DMS79 (cell line): ENCODE measurements around the gene DNM2.
"Not testable (repeated sequence)": the region's sequence is repeated elsewhere in the genome, so short reads cannot be mapped to it uniquely, and the experiment has no call there.

Source experiments
- DNase-seq: peaks from one replicate; lab custom pipeline; 2025; lab: John Stamatoyannopoulos, UW

Gene DNM2

DNA sequence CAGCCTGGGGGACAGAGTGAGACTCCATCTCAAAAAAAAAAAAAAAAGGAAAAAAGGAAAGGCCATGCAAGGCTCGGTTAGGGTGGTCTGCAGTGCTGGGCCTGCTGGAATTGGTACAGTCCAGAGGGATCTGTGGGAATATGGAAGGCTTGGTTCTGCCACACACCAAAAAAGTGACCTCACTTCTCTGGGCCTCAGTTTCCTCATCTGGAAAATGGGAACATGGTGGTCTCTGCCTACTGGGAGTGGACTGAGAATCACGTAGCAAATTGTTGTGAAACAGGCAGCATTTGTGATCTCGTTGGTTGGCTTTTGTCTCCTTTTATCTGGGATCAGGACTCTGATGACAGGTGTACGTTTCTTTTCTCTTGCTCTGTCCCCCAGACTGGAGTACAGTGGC is 7.5 kb downstream of the DNM2 start:
- DNase-seq: no peak

DNA sequence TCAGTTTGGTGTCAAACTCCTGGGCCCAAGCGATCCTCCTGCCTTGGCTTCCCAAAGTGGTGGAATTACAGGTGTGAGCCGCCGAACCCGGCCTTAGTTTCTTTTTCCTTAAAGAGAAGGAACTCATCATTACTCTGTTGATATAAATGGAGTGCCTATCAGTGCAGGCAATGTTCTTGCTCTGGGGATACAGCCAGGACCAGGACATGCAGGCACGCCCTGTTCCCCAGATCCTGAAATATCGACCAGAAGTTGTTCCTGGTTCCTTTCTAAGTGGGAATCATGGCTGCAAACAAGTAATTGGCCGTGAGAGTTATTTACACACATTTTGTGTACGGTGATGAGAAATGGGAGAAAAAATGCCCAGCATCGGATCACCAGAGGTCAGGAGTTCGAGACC is 8.4 kb downstream of the DNM2 start:
- DNase-seq: no peak

DNA sequence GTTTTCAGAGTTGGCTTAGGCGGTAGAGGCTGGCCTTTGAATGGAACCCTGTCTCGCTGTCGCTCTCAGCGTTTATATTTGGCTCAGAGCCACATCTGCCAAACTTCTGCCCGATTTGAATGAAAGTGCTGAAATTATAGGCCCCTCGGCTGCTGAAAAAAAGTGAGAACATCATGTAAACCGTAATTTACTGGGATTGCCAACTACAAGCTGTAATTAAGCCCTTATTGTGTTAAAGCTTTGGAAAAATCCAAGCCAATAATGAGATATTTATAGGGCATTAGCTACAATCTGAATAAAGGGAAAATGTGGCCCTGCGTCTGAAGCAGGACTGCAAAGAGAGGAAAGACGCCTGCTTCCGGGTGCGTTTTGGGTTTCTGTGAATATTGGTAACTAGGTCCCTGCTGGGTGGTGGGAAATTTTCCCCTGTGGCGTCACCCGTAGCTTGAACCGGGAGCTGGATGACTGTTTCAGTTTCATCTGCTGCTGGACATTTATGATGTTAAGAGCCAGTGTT is 9.9 kb downstream of the DNM2 start:
- DNase-seq: no peak

DNA sequence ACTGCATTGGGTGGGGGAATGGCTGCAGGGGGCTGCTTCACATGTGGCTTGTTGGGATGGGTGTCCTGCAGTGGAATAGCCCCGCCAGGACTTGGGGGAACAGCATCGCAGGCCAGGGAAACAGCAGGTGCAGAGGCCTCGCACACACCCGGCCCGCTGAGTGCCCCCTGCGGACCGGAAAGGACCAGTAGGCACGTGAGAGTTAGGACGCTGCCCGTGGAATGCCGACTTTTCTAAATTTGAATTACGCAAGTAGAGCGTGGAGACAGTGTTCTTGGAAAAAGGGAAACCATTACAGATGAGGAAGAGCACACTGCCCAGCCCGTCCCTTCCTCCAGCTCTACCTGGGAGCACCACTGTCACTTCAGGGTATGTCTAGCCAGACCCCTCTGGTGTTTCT is 11.5 kb downstream of the DNM2 start:
- DNase-seq: no peak

DNA sequence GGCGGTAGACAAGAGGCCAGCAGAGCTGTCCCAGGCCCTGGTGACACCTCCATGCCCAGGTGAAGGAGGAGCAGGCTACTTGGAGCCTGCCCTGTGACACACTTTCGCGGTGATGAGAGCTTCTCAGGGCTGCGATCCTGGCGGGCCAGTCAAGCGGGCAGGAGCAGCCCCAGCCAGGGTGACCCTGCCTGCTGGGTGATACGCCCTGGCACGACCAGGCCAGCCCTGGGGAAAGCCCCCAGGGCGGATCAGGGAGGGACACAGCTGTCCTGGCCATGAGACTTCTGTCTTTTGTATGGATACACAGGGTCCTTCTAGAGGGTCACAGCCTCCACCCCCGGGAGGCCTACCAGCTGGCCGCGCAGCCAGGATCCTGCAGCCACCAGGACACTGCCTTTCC is 13.1 kb downstream of the DNM2 start:
- no peak for DNase-seq

DNA sequence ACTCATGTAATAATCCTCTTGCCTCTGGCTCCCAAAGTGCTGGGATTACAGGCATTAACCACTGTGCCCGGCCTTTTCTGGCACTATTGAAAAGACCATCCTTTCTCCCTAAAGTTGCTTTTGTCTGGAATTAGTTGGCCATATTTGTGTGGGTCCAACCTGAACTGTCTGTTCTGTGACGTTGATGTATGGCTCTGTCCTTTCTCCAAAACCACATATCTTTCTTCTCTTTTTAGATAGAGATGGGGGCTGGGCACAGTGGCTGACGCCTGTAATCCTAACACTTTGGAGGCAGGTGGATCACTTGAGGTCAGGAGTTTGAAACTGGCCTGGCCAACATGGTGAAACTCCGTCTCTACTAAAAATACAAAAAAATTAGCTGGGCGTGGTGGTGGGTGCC is 17.9 kb downstream of the DNM2 start:
- DNase-seq: no peak

DNA sequence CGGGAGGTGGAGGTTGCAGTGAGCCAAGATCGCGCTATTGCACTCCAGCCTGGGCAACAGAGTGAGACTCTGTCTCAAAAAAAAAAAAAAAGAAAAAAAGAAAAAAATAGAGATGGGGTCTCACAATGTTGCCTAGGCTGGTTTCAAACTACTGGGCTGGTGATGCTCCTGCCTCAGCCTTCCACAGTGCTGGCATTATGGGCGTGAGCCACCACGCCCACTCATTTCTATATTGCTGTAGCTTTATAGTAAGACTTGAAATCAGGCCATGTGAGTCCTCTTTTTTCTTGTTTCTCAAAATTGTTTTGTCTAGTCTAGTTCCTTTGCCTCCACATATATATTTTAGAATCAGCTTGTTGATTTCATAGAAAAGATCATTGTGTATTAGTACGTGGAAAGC is 18.3 kb downstream of the DNM2 start:
- no peak for DNase-seq

DNA sequence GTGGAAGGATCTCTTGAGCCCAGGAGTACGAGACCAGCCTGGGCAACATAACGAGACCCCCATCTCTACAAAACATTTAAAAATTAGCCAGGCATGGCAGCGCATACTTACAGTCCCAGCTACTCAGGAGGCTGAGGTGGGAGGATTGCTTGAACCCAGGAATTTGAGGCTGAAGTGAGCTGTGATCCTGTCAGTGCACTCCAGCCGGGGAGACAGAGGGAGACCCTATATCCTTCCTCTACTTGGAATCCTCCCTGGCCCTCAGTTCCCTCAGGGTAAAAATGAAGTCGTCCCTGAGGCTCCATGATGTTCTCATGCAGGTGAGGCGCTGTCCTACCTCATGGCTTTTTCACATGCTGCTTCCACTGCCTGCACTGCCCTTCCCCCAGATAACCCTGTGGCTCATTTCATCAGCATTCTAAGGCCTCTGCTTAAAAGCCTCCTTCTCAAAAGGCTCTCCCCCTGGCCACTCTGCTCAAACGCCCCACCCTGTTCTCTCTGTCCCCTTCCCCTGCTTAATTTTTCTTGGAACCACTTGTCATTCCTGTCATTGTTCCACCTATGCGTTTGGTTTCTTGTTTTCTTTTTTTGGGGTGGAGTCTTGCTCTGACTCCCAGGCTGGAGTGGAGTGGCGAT is 19.2 kb downstream of the DNM2 start:
- DNase-seq: no peak

DNA sequence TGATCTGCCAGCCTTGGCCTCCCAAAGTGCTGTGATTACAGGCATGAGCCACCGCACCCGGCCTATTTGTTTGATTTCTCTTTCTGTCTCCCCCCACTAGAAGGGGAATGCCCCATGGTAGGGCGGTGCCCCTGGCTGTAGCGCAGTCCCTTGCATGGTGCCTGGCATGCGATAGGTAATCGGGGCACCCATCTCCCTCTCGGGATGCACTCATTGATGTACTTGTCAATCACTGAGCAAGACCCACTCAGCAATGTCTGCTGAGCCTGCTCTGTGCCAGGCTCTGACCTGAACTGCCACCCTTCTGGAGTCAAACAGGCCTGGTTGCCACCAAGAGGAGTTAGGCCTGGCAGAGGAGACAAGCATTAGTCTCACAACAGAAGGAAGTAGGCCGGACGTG is 19.8 kb downstream of the DNM2 start:
- DNase-seq: no peak

DNA sequence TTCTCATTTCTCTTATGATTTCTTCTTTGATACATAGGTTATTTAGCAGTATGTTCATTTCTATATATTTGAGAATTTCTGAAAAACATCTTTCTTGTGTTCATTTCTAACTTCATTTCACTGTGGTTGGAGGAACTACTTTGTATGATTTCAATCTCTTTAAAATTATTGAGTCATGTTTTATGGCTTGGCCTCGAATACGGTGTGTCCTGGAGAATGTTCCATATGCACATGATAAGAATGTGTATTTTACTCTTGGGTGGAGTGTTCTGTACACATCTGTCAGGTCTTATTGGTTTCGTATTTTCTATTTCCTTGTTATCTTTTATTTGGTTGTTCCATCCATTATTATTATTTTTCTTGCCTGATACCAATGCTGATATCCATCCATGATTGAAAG is 22.9 kb downstream of the DNM2 start:
- DNase-seq: no peak

DNA sequence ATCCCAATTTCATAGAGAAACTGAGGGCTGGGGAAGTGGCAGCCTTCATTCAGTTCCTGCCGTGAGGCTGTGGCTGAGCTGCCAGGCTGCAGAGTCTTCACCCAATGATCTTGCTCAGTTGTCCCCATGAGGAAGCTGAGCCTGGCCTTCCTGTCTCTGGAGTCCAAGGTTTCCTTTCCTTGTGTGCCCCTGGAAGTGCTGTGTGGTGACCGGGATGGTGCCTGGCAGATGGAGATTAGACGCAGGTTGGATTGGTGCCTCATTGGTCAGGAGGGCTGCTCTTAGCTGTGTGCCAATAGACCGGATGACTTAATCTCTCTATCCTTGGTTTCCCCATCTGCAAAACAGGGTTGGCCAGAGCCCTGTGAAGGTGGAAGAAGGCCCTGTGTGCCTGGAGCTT is 24.6 kb downstream of the DNM2 start:
- no peak for DNase-seq

DNA sequence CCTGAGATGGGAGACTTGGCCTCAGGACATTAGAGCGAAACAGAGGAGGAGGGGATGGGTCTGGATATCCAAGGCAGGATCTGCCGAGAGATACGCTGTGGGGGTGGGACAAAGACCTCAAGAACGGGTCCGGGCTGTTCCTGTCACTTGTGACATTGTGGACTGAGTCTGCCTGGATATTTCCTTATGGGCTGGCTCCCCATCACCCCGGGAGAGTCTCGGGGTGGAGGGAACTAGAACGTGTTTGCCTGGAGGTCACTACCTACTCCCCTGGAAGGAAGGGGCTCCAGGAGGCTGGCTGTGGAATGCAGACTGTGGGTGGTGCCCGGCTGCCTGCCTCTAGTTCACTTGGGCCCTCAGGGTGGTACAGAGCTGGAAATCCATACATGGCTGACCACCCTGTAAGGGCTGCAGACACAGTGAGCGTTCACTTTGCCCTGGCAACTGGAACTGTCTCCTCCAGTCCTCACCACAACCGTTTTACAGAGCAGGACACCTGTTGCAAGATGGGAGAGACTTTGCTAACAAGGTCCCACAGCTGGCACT is 26.4 kb downstream of the DNM2 start:
- DNase-seq: no peak

DNA sequence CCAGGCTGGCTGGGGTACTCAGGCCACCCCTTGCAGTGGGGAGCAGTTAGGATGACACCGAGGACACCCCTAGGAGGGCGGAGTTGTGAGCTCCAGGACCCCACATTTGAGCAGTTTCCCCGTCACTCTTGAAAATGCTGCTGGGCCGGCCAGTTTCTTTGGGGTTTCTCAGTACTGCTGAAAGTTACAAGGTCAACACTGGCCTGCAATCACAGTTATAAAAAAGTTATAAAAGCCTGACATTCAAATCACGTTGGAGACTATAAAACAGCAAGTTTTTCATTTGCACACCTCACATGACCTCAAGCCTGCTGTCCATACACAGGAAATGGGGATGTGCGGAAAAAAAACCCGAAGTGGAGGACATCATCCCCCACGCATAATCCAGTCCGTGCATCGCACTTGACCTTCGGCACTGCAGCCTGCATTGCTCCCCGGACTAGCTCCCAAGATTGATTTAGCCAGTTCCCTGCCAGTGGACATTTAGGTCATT is 27.0 kb downstream of the DNM2 start:
- DNase-seq: no peak

DNA sequence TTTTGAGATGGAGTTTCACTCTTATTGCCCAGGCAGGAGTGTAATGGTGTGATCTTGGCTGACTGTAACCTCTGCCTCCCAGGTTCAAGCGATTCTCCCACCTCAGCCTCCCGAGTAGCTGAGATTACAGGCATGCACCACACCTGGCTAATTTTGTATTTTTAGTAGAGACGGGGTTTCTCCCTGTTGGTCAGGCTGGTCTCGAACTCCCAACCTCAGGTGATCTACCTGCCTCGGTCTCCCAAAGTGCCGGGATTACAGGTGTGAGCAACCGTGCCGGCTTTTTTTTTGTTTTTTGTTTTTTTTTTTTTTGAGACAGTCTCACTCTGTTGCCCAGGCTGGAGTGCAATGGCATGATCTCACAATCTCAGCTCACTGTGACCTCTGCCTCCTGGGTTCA is 28.6 kb downstream of the DNM2 start:
- not testable (repeated sequence) for DNase-seq

DNA sequence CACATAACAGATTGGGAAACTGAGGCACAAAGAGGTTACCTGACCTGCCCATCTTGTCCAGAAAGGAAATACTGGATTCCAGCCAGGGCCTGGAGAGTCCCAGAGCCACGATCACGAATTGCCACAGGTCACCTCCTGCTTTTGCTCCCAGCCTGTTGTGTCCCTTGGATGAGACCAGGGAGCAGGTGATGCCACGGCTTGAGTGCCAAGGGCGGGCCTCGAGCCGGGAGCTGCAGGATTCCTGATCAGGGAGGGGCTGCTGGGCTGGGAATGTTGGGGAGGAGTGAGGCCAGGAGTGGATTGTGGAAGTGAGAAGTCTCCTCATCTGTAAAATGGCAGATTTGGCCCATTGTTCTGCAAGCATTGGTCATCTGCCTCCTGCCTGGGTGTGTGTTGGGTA is 29.4 kb downstream of the DNM2 start:
- DNase-seq: no peak

DNA sequence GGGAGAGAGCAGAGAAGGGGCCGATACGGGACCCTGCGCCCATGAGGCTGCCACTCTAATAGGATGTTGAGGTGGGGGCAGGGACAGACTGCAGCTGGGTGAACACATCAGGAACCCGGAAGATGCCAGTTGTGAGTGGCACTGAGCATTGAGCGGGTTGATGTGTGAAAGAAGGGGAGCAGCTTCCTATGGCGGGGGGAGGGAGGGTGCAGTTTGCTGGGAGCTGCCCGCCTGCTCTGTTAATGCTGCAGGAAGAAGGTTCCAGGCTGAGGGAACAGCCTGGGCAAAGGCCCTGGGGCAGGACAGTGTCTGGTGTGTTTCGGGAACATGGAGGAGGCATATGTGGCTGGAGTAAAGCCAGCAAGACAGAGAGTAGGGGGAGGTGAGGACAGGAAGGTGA is 29.8 kb downstream of the DNM2 start:
- DNase-seq: no peak

DNA sequence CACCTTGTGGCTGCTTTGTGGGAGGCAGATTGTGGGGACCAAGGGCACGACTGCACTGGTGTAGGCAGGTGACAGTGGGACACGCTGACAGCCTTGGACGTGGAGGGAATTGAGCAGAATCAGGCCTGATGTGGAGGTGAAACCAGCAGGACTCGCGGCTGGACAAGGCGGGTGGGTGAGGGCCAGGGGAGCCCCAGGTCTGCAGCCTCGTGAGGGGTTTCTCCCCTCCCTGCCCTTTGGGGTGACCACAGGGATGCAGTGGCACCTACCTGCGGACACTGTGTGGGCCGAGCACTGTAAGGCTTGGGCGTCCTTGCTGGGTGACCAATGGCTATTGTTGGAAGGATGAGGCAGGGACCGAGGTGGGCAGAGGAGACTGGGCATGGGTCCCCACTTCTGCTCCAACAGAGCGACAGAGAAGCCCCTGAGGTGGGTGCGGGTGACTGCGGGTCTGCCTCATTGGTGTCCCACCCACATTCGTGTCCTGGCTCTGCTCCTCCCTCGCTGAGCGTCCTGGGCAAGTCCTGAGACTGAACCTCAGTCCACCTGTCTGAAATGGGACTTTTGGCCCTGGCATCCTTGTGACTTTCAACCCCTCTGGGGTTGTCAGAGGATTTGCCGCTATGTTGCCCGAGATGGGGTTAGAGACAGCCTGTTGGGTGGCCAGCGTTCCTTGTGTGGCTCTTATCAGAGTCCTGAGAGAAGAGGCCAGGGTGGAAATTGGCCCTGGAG is 30.5 kb downstream of the DNM2 start:
- no peak for DNase-seq

DNA sequence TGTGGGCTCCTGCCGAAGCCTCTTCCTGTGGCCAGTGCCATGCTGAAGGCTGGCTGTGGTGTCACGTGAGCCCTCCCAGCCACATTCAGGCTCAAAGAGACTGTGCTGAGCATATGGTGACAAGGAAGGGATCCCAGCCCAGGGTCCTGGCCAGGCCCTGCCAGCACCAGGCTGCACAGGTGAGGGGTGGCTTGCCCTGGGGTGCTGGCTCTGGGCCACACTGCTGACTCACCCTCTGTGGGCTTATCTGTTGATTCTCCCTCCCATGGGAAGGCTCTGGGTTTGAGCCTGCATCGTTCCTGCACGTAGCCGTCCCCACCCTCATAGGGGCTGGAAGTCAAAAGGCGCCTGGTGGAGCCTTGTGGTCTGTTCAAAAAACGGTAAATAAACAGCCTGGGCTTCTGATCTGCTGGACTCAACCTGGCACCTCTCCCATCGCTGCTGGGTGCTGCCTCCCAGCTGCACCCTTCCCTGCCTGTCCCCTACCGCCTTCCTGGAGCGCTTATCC is 31.1 kb downstream of the DNM2 start:
- peak; percentile 18 for DNase-seq

DNA sequence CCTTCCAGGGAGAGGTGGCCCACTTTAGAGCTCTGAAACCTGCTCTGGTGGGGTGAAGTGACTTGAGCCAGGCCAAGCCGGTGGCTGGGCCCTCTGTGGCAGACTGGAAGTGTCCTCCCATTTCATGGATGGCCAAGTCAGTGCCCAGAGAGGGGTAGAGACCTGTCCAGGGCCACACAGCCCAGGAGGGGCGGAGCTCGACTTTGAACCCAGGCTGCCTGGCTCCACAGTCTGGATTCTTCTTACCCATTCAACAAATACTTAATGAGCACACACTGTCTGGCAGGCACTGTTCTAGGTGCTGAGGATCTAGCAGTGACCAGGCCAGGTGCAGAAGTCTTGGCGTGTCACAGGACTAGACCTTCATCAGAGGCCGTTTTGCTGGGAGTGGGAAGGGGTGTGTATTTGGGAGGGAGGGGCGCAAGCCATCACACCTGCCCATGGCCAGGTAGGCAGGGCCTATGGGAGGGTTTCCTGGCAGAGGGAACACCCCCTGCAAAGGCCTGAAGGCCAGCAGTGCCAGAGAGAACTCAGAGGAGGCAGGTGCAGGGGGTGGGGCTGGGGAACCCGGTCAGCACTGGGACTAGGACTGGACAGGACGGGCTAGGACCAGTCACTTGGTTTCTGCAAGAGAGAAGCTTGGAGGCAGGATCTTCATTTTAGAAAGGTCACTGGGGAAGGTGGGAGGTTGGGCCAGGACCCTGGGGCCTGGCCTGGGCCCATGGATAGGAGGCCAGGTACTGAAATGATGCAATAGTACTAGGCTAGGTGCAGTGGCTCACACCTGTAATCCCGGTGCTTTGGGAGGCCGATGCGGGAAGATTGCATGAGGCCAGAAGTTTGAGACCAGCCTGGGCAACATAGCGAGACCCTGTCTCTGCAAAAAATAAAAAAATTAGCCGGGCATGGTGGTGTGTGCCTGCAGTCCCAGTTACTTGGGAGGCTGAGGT is 31.8 kb downstream of the DNM2 start:
- no peak for DNase-seq

DNA sequence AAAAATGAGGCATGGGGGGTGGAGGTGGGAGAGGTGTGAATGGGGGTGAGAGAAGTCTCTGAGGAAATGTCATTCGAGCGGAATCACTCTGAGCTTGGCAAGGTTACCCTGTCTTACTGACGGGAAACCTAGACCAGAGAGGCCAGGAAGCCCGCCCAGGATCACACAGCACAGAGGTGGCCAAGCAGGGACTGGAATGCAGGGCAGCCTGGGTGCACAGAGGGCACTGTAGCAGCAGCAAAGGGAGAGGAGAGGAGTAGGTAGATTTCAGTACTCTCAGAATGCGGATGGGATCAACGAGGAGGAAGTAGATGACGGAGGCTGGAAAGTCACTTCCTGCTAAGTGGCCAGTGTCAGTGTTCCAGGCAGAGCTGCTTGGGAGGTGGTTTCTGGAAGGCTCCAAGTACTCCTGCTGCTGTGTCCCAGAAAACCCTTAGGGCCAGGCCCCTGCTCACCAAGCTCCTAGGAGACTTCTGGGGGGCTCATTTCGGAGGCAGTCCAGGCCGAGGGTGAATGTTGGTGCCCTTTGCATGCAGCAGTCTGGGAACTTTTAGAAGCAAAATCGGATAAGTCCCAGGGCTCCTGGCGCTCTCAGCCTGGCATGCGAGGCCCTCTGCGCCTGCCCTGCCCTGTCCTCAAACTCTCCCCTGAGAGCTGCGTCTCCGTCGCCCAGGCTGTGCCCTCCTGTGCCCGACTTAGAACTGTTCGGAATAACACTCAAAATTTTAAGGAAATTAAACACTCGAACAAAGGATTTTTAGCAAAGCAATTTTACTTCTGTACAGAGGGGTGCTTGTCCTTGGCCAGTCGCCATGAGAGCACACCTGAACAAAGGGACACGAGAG is 33.5 kb downstream of the DNM2 start:
- no peak for DNase-seq
